Type B pancreatic cell (in vitro differentiated cells): ENCODE measurements around the gene FSCN2. TPM values are rescaled to one million over a fixed set of nuclear protein-coding genes. Genes with fewer than 3 reads are reported as not detected.

Experiments
- DNase-seq: peaks from one replicate; pipeline ENCODE4 v3.0.0; 2021; ENCODE audit warnings: mixed read lengths; ENCODE audit not compliant: unreplicated experiment; ENCODE audit errors: extremely low spot score
- H3K27ac Mint-ChIP-seq: 2 replicates; pipeline ENCODE4 v1.8.0; 2021; ENCODE audit warnings: mild to moderate bottlenecking, mixed read lengths
- H3K27me3 Mint-ChIP-seq: 2 replicates; pipeline ENCODE4 v1.8.0; 2021; ENCODE audit warnings: mixed read lengths
- H3K36me3 Mint-ChIP-seq: 2 replicates; pipeline ENCODE4 v1.8.0; 2021; ENCODE audit warnings: mixed read lengths
- H3K4me1 Mint-ChIP-seq: one replicate; pipeline ENCODE4 v1.8.0; 2021; ENCODE audit warnings: mixed read lengths; ENCODE audit not compliant: unreplicated experiment
- H3K4me3 Mint-ChIP-seq: 2 replicates; pipeline ENCODE4 v1.8.0; 2021; ENCODE audit warnings: mild to moderate bottlenecking, mixed read lengths
- H3K9me3 Mint-ChIP-seq: 2 replicates; pipeline ENCODE4 v1.8.0; 2021; ENCODE audit warnings: mixed read lengths
- total RNA-seq: library from RNA; stranded (reverse); gene quantifications from 2 replicates; pipeline ENCODE4 v1.2.1, GENCODE V29; 2021; ENCODE audit warnings: low replicate concordance
- TF ChIP-seq, protein P1 (sequence below): fragments of 200-600 bp; sonication (generic); conservative IDR thresholded peaks from 2 replicates; pipeline ENCODE4 v1.5.0; 2021; ENCODE audit warnings: antibody characterized with exemption, mild to moderate bottlenecking

FSCN2 gene
- total RNA-seq, 1 donor from 2014 or later = 3.8 TPM

GRCh38 chr17:81549031-81549557 lies 20.9 kb downstream of the FSCN2 start:
- H3K27me3 Mint-ChIP-seq = no peaks in the 10 kb centered on the region
- no peak for DNase-seq
- H3K4me3 Mint-ChIP-seq = peak overlapping the region; percentile 90
- no peaks in the 10 kb centered on the region for H3K9me3 Mint-ChIP-seq
- peaks cover 9% of the 10 kb centered on the region for H3K36me3 Mint-ChIP-seq
- TF ChIP-seq, protein P1, sequence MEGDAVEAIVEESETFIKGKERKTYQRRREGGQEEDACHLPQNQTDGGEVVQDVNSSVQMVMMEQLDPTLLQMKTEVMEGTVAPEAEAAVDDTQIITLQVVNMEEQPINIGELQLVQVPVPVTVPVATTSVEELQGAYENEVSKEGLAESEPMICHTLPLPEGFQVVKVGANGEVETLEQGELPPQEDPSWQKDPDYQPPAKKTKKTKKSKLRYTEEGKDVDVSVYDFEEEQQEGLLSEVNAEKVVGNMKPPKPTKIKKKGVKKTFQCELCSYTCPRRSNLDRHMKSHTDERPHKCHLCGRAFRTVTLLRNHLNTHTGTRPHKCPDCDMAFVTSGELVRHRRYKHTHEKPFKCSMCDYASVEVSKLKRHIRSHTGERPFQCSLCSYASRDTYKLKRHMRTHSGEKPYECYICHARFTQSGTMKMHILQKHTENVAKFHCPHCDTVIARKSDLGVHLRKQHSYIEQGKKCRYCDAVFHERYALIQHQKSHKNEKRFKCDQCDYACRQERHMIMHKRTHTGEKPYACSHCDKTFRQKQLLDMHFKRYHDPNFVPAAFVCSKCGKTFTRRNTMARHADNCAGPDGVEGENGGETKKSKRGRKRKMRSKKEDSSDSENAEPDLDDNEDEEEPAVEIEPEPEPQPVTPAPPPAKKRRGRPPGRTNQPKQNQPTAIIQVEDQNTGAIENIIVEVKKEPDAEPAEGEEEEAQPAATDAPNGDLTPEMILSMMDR = no peak
- H3K4me1 Mint-ChIP-seq = peaks cover 24% of the 10 kb centered on the region
- H3K27ac Mint-ChIP-seq = no peak overlapping the region

DNA sequence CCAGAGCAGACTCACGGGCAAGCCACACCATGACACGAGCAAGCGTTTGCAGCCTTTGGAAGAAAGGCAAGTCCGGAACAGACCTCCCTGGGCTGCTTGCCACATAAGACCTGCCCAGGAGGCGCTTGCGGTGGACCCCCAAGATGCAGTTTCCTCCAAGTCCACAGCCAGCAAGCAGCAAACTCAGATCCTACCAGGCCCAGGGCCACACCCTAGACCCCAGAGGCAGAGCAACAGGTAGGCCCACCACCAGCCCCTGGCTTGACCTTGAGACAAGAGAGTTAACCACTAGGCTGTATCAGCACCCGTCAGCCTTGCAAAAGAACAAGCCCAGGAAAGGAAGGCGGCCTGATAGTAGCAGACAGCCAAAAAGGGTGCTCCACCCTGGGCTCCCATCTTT lies 21.6 kb downstream of the FSCN2 start:
- Mint-ChIP-seq H3K27ac (peak overlapping the region; percentile 61), H3K36me3 (peaks cover 9% of the 10 kb centered on the region), H3K27me3 (no peaks in the 10 kb centered on the region), H3K4me3 (peak overlapping the region; percentile 90), H3K9me3 (no peaks in the 10 kb centered on the region), H3K4me1 (peaks cover 28% of the 10 kb centered on the region)
- no peak for DNase-seq
- TF ChIP-seq, protein P1 = no peak

DNA sequence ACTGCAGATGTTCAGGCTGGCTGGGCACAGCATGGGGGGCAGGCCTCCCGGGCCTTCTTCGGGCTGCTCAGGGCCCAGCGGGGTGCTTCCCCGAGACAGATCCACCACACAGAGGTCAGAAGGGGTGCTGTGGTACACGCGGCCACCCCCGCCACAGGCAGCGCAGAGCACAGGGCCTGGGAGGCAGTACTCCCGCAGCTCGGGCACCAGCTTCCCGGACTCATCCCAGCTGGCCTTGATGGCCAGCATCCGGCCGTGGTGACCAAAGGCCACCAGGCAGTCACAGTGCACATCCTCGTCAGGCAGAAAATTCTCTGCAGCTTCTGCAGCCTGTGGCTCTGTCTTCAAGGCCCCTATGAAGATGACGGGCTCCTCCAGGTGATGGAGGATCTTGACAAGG lies 22.1 kb downstream of the FSCN2 start:
- TF ChIP-seq, protein P1 = no peak
- DNase-seq = no peak
- Mint-ChIP-seq H3K27me3 (no peaks in the 10 kb centered on the region), H3K4me3 (peak overlapping the region; percentile 90), H3K36me3 (peaks cover 9% of the 10 kb centered on the region), H3K9me3 (no peaks in the 10 kb centered on the region), H3K27ac (no peak overlapping the region), H3K4me1 (peaks cover 28% of the 10 kb centered on the region)

DNA sequence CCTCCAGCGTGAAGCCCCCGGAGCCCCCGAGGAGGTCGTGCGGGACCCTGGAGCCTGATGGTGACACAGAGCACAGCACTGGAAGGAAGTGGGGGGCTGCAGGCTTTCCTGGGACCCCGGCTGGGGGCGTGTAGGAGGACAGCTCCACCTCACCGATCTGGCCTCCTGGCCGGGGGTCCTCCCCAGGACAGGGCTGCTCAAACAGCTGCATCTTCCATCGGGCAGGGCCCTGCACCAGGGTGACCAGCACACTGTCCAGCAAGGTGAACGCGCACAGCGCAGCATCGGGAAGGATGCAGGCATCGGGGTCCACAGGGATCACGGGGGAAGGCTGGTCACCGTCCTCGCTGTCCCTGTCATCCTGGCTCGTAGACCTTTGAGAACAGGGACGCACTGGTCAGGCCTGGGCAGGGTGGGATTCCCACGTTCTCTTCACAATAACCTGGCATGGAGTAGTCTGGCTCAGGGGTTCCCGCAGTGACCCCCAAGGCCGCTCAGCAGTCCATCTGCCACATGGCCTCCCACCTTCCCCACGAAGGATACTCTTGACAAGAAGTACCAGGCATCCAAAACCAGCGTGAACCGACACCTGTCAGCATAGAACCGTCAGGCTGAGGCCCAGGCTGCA lies 22.8 kb downstream of the FSCN2 start:
- TF ChIP-seq, protein P1 = no peak
- H3K9me3 Mint-ChIP-seq = no peaks in the 10 kb centered on the region
- peaks cover 28% of the 10 kb centered on the region for H3K4me1 Mint-ChIP-seq
- DNase-seq = no peak
- no peak overlapping the region for H3K27ac Mint-ChIP-seq
- peak overlapping the region; percentile 90 for H3K4me3 Mint-ChIP-seq
- no peaks in the 10 kb centered on the region for H3K27me3 Mint-ChIP-seq
- H3K36me3 Mint-ChIP-seq = peaks cover 9% of the 10 kb centered on the region

- DNase-seq = no peak
- Mint-ChIP-seq H3K27me3 (no peaks in the 10 kb centered on the region), H3K4me3 (peak overlapping the region; percentile 90), H3K27ac (no peak overlapping the region), H3K36me3 (peaks cover 9% of the 10 kb centered on the region), H3K4me1 (peaks cover 28% of the 10 kb centered on the region), H3K9me3 (no peaks in the 10 kb centered on the region)
- TF ChIP-seq, protein P1 = no peak
Observed at GRCh38 chr17:81551458-81552243, 23.5 kb downstream of the FSCN2 start.
